SK-N-DZ (cell line): ENCODE measurements around the gene NPY1R. TPM values are rescaled to one million over a fixed set of nuclear protein-coding genes. Genes with fewer than 3 reads are reported as not detected.

Source experiments
- DNase-seq: peaks from one replicate; pipeline ENCODE4 v3.0.0-alpha.2; 2015; ENCODE audit warnings: low spot score
- polyA plus RNA-seq, 2 experiments: library from polyadenylated mRNA; depleted of rRNA; stranded (reverse); fragments of >200 nt; gene quantifications; 2 replicates each; pipeline ENCODE4 v1.2.3, GENCODE V29; 2014

The NPY1R gene
- not detected in 2 replicates for polyA plus RNA-seq (2014; cell fraction: cytosol; rRNA removed)
- not detected in 2 replicates for polyA plus RNA-seq (2014; cell fraction: nucleus; rRNA removed)

DNA sequence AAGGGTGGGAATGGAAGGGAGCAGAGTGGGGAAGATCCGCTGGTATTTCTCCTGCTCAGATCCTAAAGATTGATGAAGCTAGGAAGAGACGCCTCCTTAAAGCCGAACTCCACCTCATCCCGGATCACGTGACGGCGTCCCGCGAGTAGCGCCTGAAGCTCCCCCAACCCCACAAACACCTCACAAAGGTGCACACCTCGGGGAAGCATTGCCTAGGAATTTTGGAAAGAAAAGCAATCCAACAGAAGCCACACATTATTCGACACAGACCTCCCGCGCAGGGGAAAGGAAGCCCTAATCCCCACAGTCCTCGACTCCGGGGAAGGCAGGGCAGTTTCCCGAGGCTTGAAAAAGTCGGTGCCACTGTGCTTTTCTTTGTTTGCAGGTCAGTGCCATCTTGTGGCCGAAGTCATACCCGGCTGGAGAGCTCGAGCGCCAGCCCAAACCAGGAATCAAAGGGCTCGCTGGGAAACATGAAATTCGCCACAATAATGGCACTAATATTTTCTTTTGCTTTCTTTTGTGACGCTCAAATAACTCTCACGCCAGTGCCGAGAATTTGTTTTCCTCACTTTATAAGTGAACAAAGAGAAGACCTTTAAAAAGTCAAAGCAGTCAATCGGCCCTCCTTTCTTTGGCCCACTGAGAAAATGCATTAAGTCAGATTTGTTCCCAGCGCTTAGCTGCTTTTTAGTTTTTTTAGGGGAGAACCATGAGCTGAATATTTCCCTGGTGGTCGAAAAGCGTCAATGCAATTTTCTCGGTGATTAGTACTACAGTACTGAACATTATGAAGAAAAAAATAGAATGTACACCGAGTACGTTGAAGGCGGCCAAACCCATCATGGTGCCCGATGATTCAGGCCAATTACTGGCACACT lies at the start of gene NPY1R:
Gene NPY1R, minus strand, starts transcription at position 71 of the 881 bp plus-strand sequence. CDS start 6,042 bp downstream, outside the sequence.
- peak; percentile 63 for DNase-seq

DNA sequence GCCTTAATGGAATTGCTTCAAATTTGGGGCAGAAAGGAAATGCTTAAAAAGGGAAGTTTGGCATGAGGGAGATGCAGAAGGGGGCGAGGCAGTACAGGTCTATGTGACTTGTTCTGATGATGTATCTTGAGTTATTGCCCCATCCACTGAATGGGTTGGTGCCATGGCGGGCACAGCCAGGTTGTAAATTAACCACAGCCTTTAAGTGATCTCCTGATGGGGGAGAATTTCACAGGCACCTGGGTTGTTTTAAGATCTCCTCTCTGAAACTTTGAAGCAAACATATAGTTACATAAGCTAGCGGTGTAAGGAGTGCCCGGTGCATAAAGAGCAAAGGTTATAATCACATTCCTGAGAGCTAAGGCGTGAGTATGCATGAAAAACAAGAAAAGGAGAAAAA lies 48.3 kb upstream of the NPY1R start:
- DNase-seq, result no peak

- DNase-seq, result no peak
These were observed 46.3 kb upstream of the NPY1R start for GRCh38 chr4:163378661-163379060.

- no peak for DNase-seq
These were observed 39.6 kb upstream of the NPY1R start for GRCh38 chr4:163372029-163372428.

GRCh38 chr4:163367651-163368050 lies 35.3 kb upstream of the NPY1R start:
- no peak for DNase-seq

- no peak for DNase-seq
These were observed 23.7 kb upstream of the NPY1R start for GRCh38 chr4:163356104-163356503.

DNA sequence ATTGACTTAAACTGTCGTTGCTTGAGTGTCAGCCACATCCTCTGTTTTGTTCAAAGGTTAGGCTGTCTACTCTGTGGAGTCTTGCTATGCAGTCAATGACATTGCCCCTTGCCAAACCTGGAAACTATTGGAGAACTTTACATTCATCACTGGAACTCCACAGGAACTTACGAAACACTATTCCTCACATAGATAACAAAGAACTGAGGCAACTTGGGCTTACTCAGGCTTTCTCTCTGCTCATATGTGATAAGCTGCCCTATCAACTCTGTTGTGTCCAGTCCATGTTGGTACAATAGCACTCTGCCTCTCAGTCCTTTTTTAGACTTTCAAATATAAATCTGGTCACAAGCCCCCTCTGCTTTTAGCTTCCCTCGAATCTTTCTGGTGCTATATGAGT lies 20.7 kb upstream of the NPY1R start:
- no peak for DNase-seq

DNA sequence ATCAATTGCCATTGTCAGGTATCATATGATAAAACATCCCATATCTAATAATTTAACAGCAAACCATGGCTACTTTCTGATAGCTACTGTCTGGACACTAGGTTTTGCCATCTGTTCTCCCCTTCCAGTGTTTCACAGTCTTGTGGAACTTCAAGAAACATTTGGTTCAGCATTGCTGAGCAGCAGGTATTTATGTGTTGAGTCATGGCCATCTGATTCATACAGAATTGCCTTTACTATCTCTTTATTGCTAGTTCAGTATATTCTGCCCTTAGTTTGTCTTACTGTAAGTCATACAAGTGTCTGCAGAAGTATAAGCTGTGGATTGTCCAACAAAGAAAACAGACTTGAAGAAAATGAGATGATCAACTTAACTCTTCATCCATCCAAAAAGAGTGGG lies 18.3 kb upstream of the NPY1R start:
- no peak for DNase-seq

DNA sequence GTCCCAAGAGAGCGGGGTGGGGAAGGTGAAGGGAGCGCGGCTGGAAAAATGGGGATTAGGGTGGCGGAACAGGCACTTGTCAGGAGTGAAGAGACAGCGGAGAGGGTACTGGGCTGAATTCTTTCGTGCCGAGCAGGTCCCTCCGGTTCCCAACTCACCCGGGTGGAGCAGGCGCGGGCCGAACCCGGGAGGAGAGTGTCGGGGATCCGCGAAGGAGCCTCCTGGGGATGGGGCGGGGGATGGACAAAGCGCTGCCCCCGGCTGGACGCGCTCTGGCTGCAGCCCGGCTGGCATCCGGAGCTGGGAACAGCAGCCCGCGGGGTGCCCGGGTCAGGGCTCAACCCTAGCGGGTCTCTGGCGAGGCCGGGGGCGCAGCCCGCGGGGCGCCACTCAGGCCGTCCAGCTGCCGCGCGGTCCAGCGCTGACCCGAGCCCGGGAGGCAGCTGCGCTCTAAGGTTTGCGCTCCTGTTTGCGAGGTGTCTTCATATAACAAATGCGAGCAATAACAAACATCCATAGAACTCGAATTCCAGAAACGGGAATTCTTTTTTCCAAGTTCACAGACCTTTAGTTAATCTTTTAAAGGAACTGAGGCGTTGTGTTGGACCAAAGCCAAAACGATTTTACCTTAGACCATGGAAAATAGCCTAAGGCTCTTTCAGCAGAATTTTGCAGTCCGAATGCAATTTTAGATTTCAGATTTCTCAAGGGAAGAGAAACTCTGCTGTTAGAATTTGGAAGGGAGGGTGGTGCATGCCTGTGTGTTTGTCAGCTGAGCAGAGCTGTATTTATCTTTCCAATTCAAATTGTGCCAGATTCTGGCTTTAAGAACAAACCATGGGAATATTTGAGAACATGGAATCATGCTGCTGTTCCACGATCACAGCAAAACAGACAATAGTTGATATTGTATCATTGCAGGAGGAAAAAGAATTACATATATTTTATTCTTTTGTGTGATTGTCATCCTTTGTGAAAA lies 12.0 kb upstream of the NPY1R start:
- no peak for DNase-seq

- DNase-seq, result no peak
These were observed 11.3 kb upstream of the NPY1R start, which contains the start of gene NPY5R for GRCh38 chr4:163343604-163344146. Gene NPY5R (plus strand): TSS chr4:163343892. CDS start chr4:163350274, 6,382 bp downstream.

- DNase-seq, result no peak
These were observed 3.0 kb upstream of the NPY1R start for GRCh38 chr4:163335384-163335783.

DNA sequence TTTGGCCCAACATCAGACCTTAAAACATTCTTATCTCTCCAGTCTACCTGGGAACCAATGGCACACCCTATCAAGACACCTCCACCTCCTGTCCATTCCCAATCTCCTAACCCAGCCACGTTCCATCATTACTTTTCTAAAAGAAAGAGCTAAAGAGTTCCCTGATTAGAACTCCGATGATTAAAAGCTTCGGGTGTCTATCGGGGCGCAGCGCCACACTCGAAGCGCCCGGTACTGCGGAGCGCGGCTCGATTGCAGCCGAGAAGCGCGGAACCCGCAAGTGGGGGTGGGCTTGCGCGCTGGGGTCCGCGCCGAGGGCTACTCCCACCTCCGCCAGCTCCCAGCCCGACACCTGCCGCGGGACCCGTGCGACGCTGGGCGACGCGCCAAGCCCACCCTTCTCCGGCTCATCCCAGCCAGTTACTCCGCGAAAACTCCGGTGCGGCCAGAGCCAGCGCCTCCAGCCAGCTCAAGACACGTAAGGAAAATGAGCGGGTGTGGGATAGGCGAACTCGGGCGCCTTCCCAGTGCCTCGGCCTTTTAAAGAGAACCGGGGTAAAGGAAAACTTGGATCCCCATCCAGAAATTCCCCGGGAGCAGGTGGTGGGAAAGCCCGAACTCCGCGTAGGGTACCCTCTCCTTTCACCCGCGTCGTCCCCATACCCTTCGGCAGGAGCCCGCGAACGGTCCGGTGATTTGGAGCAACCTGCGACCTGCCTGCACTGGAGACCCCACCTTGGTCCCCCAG lies 593 bp downstream of the NPY1R start:
- DNase-seq, result no peak

GRCh38 chr4:163330916-163331628 lies 1.3 kb downstream of the NPY1R start:
- no peak for DNase-seq

DNA sequence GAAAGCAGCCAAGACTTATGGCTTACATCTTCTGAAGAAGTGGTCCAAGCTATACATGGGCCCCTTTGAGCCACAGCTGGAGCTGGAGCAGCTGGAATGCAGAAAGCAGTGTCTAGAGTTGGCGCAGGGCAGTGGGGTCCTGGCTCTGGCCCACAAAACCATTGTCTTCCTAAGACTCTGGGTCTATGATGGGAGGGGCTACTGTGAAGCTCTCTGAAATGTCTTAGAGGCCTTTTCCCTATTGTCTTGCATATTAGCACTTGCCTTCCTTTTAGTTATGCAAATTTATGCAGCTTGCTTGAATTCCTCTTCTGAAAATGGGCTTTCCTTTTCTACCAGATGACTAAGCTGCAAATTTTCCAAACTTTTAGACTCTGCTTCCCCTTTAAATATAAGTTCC lies 15.3 kb downstream of the NPY1R start:
- DNase-seq, result no peak

GRCh38 chr4:163309466-163309865 lies 22.9 kb downstream of the NPY1R start:
- DNase-seq, result no peak

DNA sequence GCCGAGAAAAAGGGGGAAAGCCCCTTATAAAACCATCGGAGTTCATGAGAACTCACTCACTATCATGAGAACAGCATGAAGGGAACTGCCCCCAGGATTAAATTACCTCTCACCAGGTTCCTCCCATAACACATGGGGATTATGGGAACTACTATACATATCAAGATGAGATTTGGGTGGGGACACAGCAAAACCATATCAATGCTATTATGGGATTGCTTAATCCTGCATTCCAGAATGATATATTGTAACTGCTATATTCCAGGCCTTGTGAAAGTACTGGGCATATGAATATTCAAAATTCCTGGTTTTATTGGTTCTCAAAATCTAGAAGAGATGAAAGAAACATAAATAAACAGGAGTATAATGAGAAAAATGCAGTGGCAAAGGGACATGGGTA lies 29.3 kb downstream of the NPY1R start:
- no peak for DNase-seq

- no peak for DNase-seq
These were observed 32.0 kb downstream of the NPY1R start for GRCh38 chr4:163300445-163300844.

DNA sequence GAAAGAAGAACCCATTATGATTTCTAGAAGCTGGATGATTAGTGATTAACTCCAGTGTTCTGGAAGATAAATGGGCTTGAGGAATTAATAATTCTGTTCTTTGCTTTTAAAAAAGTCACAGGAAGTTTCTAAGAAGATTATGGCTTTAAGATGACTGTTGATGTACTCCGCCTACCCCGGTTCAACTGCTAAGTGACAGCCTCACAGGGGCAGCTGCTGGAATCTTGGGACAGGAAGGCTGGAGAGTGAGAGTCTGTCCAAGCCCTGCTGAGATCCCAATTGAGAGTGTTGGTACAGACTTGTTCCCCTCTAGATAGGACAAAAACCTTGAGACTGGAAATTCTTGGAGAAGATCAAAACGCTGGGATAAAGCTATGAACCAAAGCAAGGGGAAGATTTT lies 37.3 kb downstream of the NPY1R start:
- no peak for DNase-seq

GRCh38 chr4:163284304-163284703 lies 48.1 kb downstream of the NPY1R start:
- no peak for DNase-seq
